Measurements from ENCODE around the gene SLCO2A1.

The SLCO2A1 gene

DNA sequence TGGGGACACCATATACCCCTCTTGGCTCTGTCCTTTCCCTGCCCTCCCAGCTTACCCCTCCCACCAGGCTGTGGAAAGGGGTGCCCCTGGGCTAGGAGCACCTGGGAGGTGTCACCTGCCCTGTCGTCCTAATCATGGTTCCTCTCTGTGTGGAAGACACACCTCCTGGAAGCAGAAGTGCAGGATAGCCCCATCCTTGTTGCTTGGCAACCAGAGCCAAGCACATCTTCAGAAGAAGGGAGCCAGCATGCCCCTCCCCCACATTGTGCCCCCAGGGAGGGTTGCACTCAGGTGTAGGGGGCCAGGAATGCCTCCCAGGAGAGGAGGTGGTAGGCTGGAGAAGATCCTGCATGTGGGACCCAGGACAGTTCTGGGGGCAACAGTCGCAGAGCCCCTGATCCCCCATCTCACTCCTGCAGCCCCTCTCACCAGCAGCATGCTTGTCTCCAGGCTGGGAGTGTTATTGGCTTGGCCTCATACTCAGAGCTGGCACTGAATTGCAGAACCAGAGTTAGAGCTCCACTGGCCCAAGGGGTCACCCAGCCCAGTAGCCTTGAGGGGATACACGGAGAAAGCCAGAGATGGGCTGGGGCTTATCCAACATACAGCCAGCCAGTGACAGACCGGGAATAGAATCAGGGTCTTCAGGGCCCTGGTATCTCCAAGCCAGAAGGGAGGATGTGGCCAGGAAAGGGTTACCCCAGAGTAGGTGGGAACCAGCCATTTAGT lies 142.5 kb downstream of the SLCO2A1 start:
- no peak for DNase-seq (ENCODE audit: low spot score)
- TF ChIP-seq, protein P1, sequence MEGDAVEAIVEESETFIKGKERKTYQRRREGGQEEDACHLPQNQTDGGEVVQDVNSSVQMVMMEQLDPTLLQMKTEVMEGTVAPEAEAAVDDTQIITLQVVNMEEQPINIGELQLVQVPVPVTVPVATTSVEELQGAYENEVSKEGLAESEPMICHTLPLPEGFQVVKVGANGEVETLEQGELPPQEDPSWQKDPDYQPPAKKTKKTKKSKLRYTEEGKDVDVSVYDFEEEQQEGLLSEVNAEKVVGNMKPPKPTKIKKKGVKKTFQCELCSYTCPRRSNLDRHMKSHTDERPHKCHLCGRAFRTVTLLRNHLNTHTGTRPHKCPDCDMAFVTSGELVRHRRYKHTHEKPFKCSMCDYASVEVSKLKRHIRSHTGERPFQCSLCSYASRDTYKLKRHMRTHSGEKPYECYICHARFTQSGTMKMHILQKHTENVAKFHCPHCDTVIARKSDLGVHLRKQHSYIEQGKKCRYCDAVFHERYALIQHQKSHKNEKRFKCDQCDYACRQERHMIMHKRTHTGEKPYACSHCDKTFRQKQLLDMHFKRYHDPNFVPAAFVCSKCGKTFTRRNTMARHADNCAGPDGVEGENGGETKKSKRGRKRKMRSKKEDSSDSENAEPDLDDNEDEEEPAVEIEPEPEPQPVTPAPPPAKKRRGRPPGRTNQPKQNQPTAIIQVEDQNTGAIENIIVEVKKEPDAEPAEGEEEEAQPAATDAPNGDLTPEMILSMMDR (IDR thresholded peaks at IDR 0.05; ENCODE audit: extremely low read depth, missing control alignments): no peak

DNA sequence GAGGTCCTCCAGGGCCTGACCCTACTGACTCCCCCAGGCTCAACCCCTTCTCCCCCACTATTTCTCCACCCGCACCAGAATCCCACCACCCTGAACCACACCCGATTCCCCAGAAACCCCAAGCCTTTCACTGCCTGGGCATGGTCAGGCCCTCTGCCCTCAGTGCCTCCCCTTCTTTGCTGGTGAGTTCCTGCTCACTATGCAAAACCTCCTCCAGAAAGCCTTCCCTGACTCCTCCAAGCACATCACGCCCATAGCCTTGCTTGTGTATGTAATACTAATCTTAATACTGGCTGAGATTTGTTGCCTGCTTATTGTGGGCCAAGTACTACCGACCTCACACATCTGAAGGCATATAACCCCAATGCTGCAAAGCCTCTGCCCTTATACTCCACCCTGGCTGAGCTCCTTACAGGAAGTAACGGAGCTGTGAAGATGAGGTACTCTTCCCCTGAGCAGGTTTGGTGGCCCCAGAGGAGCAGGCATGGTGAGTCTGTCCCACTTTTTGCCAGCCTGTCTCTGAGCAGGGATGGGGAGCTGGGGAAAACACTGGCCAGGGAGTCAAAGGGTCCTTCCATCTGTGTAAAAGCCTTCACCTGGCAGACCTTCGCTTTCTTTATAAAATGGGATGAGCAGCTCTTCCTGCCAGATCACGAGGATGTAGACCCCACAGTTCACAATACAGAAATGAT lies 143.5 kb downstream of the SLCO2A1 start:
- DNase-seq (ENCODE audit: low spot score): no peak
- TF ChIP-seq, protein P1 (IDR thresholded peaks at IDR 0.05; ENCODE audit: extremely low read depth, missing control alignments): no peak

DNA sequence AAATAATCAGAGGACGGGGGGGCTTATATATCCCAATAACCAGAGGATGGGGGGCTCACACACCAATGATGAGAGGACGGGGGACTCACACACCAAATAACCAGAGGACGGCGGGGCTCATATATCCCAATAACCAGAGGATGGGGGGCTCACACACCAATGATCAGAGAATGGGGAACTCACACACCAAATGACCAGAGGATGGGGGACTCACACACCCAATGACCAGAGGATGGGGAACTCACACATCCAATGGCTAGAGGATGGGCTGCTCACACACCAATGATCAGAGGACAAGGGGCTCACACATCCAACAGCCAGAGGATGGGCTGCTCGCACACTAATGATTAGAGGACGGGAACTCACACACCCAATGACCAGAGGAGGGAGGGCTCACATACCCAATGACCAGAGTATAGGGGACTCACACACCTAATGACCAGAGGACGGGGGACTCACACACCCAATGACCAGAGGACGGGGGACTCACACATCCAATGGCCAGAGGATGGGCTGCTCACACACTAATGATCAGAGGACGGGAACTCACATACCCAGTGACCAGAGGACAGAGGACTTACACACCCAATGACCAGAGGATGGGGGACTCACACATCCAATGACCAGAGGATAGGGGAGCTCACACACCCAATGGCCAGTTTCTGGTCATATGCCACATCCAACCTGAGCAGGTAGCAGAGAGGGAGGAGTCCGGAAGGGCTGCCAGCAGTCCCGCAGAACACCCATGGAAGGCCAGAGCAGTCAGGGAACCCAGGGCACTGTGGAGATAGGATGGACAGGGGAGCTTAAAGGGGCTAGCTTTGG lies 144.6 kb downstream of the SLCO2A1 start:
- DNase-seq (ENCODE audit: low spot score): no peak
- TF ChIP-seq, protein P1 (IDR thresholded peaks at IDR 0.05; ENCODE audit: extremely low read depth, missing control alignments): no peak

DNA sequence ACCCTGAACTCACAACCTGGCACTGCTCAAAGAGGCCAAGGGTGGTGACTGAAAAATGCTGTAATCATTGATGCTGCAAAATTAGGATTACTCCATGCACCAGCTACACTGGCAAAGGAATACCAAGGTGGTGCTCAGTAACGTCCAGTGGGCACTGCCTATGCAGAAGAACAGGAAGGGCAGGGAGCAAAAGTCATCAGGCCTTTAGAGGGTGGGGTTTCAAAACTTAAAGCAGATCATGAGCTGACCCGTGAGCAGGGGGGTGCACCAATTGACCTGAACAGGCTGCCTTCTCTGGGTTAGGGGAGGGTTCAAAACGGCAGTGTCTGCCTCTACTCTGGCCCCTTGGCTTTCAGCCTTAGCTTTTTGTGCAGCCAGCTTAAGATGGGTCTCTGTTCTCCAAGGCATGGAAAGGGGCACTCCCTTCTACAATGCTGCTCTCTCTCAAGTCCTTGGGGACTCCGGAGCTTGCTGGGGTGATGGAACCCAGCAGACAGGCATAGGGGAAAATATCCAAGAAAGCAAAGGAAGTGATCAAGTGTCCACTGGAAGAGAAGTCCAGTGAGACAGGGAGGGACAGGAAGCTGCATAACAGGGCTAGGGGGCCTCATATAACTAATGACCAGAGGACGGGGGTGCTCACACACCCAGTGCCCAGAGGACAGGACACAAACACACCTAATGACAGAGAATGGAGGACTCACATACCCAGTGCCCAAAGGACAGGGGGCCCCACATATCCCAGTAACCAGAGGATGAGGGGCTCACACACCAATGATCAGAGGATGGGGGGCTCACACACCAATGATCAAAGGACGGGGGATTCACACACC lies 145.5 kb downstream of the SLCO2A1 start:
- DNase-seq (ENCODE audit: low spot score): no peak

DNA sequence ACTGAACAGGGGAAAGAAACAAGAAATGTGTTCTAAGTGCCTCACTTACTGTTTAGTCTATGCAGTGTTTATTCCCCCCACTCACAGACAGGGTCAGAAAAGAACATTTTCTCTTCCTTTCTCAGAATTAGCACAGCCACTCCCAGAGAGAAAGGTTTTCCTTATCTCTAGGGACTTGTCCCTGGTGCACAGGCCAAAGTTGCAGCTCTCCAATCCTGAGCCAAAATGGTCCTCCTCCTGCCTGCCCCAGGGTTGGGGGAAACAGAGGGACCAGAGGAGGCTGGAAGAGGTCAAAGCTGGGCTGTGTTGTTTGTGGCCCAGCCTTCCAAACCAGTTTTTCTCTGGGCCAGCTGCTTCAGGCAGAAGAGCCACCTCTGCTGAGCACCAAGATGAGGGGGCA lies 146.1 kb downstream of the SLCO2A1 start:
- TF ChIP-seq, protein P1 (IDR thresholded peaks at IDR 0.05; ENCODE audit: extremely low read depth, missing control alignments): no peak
- no peak for DNase-seq (ENCODE audit: low spot score)

More for the DNA sequence above, 145.5 kb downstream of the SLCO2A1 start:
- TF ChIP-seq, protein P1 (IDR thresholded peaks at IDR 0.05; ENCODE audit: extremely low read depth, missing control alignments): no peak

DNA sequence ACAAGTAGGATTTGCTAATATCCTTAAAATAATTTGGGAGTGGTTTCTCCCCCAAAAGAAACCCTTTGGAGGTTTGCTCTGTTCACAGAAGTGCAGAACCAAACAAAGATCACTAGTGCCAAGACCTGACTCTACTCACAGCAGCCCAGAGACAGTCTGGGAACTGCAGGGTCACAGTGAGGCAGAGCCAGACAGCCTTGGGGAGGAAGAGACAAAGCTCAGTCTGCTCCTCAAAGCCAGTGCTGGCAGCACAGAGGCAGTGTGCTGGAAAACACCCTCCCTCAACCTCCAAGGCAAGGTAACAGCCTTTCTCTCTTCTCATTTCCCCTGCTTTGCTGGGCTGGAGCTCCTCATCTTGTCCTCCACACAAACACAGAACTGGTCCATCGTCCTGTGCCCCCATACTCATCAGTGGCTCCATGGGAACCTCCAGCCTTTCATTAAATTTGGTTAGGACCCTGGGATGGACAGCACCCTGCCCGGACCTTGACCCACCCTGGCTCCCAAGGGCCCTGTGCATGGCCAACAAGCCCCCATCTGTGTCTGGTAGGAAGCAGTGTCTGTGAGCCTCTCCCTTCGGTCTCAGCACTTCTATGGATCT lies 146.6 kb downstream of the SLCO2A1 start:
- TF ChIP-seq, protein P1 (IDR thresholded peaks at IDR 0.05; ENCODE audit: extremely low read depth, missing control alignments): no peak
- DNase-seq (ENCODE audit: low spot score): no peak
